H1 (cell line): ENCODE measurements around the gene CPO. TPM values are rescaled to one million over a fixed set of nuclear protein-coding genes. Genes with fewer than 3 reads are reported as not detected.

Source experiments
- CHD7 ChIP-seq: fragments of 300-600 bp; sonication (generic); IDR thresholded peaks from 2 replicates; pipeline ENCODE4 v1.7.1; 2012; ENCODE audit warnings: low read length, moderate library complexity, mild to moderate bottlenecking, inconsistent platforms; ENCODE audit not compliant: insufficient replicate concordance
- polyA plus RNA-seq, 7 experiments: library from polyadenylated mRNA; depleted of rRNA in 3 of 7; stranded (reverse) in 5 of 7; unstranded in 2 of 7; fragments of >200 nt in 5 of 7; fragments of 200-250 nt in 2 of 7; gene quantifications; 1 replicate in 5 of 7; 2 replicates in 1 of 7; 4 replicates in 1 of 7; pipeline versions ENCODE4 v1.2.1 to v1.2.3, GENCODE V29; 2011 to 2013; ENCODE audit warnings: missing spikeins in 2 of 7, mixed read lengths in 2 of 7
- total RNA-seq: library from RNA; stranded (reverse); fragmentation: NEBNext Ultra II Directional; extraction: Animal tissue kit (Norgen Biotek cat#: 25700); gene quantifications from 2 replicates; pipeline ENCODE4 v1.2.1, GENCODE V29; 2021

Gene CPO
- total and polyA plus RNA-seq, 2 of the 8 experiments (the other 6 are each of a cell fraction or from before 2014, with no cell fraction given): 1.3 TPM

GRCh38 chr2:206991070-206991469 is 51.8 kb downstream of the CPO start (continued):
- no peak for TF ChIP-seq CHD7
